HG03469 (cell line): ENCODE results near the gene TNS3.

ENCODE experiments used
- ATAC-seq: cut with Tn5 transposase; IDR thresholded peaks from one replicate; pipeline ENCODE4 v1.9.1; 2021; ENCODE audit warnings: mild to moderate bottlenecking, moderate library complexity, moderate number of reproducible peaks; ENCODE audit not compliant: unreplicated experiment

The TNS3 gene

DNA sequence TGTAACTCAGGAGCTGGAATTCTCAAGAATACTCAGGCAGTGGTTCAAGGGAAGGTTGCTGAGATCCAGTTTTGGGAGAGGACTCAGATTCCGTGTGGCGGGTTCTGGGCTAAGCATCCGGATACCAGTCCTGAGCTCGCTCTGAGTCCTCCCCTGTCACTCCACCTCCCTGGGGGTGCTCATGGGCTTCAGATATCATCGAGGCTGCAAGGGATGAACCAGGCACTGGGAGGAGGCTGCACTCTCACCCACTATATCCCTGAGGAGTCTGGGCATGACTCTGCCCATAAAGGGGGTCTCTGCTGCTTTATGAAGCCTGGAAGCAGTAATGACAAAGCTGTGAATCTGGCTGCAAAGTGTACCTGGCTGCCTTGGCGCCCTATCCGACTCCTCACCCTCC, 188.5 kb downstream of the TNS3 start:
- ATAC-seq = no peak

DNA sequence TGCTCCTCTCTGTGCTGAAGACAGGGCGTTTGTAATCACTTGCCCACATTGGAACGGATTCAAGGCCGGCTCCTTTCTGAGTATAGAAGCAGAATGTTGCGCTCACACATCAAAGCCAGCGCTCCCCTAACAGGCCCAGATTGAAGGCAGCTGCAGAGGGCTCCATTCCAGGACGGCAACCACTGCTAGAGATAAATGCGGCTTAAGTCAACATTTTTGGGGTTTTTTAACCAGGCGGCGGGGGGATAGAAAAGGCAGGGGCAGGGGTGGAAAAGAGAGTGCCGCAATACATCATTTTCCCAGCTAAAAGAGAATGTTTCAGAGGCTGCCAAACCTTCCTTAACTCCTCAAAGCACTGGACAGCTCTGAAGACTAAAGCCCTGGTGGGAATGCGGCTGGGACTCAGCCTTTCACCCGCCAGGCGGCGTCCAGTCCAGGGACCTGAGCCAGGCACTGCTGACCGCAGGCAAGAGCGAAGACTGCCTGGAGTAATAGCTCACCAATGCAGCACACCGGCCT, 189.6 kb downstream of the TNS3 start:
- ATAC-seq = no peak

DNA sequence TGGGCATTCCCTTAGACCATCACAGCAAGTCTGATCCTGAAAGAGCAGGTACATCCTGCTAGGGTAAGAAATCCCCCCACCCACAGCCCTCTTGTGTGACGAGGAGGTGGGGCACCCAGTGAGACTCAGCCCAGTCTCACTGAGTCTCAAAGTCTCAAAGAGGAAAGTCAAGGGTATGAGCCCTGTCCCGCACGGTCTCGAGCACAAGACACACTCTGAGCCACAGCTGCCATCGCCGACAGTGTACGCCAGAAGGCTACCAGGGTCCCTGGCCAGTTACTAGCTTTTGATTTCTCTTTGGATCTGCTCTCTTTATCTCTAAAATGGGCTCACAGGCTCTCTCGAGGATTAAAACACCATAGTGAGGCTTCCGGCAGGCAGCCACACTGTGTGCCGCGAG, 190.2 kb downstream of the TNS3 start:
- no peak for ATAC-seq

DNA sequence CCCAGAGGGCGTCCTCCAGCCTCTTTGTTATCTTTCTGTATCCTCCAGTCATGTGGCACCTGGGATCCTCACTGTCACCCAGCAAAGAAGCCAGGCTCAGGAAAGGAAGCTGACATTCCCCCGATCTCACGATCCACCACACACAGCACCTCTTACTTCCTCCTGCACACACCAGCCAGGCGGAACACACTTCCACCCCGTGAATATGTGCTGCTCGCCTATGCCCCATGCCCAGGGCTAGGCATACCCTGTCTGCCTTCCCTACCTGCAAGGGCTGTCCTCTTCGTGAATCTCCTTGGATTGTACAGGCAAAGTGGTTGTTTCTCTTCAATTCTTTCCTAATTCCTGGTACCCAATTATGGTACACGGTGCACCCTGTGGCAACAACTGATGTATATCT, 191.0 kb downstream of the TNS3 start:
- no peak for ATAC-seq

DNA sequence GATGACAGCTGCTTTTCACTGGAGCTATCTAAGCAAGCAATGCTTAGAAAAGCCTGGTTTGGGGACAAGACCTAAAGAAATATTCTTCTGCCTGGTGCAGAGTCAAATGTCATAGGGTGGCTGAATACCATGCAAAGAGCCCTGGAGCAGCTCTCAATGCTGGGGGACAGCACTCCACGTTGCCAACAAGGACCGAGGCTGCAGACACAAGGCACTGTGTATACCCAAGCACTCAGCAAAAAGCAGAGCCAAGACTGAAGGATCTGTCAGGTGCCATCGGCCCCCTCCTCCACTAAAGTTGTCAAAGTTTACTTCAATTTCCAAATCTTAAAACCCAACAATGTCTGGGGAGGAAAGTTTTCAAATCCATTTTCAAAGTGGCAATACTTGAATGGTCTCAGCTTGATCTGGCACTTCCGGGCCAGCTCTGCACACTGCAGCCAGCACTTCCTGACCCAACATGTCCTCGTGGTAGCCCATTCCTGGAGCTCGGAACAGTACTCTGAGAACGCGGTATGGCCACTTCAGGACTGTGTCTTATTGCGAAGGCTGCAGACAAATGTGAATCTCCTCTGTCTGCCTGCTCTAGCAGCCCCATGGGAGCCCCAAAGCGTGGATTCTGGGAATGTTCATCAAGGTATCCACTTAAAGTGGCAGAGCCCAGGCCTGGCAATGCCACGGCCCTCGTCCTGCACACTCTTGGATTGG, 191.8 kb downstream of the TNS3 start:
- ATAC-seq = no peak

DNA sequence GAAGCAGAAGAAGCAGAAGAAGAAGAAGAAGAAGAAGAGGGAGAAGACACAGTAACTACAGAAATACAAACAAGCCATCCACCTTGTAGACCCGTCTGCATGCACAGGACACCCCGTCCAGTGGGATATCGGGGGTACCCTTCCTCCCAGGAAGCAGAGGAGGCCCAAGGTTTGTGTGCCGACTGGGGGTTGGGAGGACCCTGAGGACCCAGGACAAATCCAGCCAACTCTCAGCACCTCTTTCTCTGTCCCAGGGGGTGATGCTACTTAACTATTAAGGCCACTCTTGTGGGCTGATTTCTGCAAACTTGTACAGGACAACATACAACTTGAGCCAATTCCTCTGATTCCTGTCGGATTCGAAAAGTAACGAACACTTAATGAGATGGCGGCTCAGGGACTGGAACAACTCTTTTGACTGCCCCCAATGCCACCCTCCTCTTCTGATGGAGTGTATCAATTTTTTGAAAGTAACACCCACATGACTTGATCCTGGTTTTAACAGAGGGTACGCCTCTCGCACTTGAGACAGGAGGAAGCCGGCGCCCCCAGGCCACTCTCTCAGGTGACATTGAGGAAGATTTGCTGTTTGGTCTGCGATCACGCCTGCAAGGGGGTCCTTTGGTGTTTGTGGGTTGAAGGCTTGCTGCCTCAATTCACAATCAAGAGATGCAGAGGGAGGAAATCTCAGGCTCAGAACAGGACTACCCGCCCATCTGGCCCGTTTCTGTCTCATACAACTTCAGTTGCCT, 192.6 kb downstream of the TNS3 start:
- ATAC-seq = no peak

DNA sequence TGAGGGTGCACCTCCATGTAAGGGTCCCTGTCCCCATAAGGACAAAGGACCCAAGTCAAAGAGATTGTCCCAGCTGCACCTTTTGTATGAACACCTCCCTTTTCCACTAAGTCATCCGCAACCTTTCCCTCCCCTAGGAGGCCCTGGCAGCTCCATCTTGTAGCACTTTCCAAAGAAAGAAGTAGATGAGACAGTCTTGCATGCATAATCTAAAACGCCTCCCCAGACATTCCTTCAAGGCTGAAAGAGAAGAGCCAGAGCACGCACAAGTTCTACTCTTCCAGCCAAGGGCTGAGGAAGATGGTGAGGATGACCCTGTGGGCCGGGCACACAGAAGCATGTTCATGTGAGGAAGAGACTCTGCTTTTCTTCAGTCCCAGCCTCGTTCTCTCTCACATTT, 194.4 kb downstream of the TNS3 start:
- ATAC-seq = no peak

DNA sequence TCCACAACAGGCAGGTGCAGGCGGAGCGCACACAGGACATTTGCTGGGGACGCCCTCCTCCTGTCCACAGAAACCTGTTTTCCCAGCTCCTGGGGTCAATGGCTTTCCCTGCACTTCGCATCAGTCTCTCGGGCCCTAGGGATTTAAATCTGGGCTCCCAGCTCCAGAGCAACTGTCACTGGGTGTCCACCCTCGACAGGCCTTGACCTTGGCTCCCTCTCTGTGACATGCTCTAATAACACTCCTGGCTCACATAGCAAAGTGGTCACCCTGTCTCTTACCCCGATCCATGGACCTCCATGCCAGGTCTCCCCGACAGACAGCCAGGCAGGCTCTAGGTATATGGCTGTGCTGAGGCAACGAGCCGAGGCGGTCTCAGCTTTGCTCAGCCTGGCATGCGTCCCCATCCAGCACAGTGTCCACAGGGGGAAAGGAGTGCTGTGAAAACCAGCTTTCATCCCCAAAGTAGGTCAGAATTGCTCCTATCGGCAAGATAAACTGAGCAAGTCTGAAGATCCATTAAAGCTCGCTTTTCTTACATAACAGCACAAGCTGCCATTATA, 195.6 kb downstream of the TNS3 start:
- ATAC-seq = no peak

DNA sequence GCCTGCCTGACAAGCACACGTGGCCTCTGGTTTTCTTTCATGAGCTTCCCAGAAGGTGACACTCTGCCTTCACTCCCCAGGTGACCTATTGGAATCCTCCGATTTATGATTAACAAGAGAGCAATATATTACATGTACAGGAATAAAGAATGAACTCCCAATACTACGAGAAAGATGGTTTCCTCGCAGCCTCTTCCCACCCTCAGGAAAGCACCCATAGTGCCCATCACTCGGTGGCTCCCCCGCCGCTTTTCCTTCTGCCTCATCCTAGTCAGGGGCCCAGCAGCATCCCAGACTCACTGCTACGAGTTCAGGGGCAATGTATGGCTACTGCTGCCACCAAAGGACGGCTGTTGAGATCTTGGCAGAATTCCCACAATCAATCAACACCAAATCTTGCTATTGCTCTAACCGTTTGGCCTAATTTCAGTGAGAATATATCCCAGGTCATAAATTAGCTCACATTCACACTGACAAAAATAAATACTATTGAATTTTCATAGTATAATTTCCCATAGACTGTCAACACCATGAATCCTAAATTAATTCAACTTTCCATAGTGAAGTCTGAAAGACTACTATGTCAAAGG, 196.3 kb downstream of the TNS3 start:
- no peak for ATAC-seq

DNA sequence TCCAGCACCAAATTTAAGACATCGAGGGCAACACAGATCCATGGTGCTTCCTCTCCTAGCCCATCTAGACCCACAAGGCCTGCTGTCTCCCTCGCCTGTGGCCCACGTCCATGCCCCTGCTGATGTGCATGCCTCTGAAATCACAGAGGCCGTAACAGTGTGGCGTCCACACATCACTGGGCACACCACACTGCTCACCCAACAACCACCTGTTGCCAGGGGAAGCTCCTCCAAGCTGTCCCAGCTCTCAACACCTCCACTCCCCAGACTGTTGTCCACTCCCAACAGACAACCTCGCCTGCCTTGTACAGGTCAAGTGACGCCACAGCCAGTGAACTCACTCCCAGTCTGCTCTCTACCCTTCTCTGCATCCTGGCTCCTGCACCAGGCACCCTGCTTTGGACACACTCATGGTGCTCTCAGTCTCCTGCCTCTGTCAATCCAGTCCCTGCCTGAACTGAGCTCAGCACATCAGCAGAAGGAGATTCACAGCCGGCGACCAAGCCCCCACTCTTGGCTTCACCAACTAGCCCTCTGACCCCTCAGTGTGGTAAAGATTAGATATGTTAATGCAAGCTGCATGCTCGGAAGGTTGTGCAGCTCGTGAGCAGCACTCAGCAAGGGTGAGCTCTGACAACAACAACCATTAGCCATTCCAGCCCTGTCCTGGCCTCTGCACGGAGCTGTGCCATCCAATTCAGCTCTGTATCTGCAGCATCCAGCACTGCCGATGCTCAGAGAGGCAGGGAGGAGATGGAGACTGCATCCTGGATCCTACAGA, 197.0 kb downstream of the TNS3 start:
- no peak for ATAC-seq

DNA sequence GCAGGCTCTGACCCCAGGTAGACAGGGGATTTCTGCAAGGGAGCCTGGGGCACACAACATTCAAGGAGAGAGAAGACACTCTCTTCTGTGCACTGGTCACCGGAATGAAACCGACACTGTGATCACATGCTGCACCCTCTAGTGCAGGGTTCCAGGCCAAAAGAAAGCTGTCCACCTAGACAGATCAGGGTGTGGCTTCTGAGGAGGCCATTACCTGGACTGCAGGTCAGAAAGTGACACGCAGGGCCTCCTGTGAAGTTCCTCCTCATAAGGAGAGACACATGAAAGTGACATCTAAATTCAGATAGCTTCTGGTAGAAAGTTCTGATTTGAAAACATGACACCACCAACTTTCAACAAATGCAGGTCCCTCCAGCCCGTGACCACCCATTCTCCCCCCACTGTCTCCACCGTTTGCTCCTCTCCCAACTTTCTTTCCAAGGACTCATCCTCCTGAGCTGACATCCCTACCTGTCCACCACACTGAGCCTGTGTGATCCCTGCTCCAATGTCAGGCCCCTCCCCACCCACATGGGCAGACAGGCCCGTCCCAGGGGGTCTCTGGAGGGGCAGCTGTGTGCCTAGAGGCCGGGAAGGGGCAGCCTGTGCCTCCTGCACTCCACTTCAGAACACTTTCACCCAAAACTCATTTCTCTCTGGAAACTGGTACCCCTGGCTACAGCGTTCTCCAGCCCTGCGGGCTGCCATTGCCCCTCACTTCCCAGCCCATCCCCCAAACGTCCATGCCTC, 198.0 kb downstream of the TNS3 start:
- no peak for ATAC-seq

DNA sequence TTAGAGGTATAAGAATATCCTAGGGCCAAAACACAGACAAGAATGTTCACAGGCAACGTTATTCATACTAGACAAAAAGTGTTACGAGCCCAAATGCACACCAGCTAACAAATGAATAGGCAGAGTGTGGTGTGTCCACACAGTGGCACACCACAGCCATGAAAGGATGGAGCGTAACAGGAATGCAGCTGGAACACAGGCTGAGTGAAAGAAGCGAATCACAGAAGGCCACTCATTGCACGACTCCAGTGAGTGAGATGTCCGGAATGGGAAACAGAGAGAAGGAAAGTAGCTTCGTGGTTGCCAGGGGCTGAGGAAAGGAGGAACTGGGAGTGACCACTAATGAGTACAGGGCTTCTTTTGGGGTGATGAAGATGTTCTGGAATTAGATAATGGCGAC, 198.8 kb downstream of the TNS3 start:
- ATAC-seq = no peak

DNA sequence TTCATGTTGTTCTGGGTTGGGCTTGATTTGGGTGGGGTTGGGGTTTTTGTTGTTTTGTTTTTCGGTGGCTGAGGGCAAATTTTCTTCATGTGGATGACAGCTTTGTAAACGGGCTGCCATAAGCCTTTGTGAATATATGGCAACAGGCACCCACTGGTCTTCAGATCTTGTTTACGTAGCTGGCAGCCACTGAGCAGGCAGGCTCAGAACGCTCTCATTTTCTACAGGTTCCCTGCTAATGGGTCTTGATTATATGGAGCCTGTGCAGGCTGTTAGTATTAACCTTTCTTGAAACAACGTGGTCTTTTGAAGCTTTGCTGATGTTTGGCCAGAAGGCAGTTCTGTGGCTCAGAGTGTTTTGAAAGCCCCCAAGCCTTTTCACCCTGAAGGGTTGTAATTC, 199.7 kb downstream of the TNS3 start:
- ATAC-seq = no peak

DNA sequence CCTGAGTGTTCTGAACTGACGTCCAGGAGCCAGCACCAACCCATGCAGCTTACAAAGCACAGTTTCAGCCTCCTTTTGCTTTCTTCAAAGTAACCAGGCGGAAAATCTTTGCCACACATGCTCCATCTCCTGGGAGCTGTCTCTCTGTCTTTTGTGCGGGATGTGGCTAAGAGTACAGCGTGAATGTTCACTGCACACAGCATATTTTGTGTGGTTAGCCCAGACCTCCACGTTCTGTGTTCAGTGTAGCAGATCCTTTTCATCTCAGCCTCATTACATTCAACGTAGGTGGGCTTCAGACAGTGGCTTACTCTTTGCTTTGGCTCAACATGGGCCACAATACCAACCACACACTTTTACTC, 200.8 kb downstream of the TNS3 start:
- ATAC-seq = no peak

DNA sequence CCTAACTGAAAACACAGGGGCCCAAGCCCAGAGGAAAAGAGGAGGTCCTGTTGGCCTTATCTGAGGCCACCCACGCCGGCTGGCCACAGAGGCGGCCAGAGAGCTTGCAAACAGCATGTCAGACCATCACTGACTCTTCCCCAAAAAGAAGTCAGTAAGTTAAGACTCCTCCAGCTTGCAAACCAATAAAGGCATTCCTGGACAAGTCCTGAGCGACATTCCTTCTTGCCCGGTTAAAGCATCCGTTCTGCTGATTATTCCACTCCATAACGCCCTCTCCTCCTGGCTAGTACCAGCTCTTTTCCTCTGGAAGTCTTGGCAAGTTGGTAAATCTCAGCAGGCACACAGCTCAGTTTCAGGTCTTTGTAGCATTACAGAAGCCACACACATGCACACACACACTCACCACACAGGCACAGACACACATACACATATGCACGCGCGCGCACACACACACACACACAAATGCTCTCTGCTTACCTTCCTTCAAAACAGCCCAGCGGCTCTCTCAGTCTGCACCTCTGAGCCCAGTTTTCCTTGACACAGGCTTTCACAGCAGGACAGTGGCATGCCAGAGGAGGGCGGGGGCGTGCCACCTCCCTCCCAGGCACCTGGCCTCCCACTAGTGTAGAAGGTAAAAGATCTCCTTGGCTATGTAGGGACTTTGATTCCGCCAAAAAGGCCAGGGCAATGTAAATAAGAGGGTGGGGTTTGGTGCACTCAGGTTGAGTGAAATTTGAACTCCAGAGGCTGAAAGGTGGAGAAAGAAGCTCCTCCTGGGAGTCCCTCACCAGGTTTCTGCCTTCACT, 201.4 kb downstream of the TNS3 start:
- ATAC-seq = no peak

DNA sequence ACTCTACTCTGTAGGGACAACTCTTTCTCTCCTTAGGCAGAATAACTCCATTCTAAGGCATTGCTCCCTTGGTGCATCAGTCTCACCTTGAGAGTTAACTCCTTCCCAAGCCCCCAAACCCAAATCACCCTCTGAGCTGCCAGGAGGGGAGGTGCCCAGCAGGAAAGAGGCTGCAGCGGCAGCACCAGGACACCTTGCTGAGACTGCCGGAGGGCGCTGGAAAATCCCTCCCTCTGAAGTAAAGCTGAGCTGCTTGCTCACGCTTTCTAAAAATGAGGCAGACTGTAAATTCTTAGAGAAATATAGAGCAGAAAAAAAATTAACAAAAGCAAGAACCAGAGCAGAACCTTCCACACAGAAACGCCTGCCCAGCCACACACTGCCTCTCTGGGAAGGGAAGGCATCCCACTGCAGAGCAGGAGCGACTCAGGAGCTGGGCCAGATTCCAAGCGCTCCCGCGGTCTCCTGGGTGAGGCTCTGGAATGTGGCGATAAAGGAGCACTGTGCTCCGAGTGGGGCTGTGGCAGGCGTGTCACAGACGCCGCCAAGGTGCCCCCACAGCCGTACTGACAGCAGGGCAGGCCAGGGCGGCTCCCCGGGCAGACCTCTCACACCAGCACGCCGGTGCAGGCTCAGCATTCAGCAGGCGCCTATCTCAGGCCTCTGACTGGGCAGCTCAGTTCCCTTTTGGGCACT, 202.1 kb downstream of the TNS3 start:
- no peak for ATAC-seq

DNA sequence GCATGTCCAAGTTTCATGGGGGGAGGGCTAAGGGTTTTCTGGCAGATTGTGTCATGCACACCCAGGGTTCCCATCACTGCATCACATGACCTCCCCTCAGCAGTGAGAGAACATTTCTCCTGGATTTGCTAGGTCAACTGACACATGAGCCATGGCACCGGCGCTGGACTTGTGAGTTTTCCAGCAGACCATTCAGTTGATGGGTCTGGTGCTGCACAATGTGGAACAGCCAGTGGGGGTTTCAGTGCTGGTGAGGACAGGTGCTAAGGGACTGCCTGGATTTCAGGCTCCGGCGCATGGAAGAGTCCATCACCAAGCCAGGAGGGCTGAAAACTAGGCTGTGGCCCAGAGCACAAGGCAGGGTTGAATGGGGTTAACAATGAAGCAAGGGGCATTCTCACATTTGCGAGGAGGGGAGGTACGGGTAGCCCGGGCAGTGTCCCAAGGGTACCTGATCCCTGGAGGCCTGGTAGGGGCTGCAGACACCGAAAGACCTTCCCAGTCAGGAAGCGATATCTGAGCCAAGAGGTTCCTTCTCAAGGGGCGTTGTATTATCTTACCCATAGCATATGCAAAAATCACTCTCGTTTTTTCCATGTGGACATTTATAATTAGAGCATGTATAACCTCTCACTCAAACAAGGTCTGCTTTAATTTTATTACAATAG, 203.0 kb downstream of the TNS3 start:
- ATAC-seq = no peak

DNA sequence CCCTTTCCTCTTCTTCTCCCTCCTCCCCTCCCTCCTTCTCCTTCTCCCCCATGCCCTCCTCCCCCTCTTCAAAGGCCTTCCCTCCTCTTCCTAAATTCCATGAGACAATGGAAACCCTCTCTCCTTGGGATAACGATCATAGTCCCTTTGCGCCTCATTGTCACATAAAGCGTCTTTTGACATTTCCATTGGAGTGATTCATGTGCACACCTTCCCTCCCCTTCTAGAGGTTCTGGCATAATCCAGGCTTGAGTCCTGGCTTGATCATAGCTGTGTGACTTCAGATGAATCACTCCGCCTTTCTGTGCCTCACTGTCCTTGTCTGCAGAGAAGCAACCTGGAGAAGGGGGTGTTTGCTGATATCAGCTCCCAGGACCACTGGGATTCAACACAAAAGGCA, 204.2 kb downstream of the TNS3 start:
- ATAC-seq = no peak
